HL-60/S4 (cell line): ENCODE data around the gene ARHGEF40.

Experiments
- in situ Hi-C: fragments of 300-500 bp; cut with MboI; formaldehyde crosslinking; loops from 2 replicates; pipeline ENCODE4 v1.14.3; 2022; ENCODE audit warnings: low sequenced_read_pairs

ARHGEF40 gene

DNA sequence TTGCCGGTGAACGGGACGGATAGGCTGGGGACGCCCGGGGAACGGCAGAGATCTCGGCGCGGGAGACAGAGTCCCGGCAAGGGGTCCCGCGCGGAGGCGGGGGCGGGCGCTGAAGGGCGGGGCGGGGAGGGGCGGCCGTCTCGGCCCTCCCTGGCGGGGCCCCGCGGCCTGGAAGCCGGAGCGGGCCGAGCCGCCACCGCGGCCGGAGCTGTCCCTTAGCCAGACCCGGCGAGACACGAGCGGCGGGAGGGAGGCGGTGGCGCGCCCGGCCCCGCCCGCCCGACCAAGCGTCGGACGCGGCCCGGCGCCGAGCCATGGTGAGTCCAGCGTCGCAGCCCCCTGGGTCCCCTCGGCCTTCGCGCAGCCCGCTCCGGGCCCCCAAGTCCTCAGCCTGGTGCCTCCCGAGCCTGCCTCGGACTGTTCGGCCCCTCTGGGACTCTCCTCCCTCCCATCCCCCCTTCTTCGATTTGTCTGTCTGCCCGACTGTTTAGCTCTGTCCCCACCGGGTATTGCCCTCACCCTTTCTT, at the start of gene ARHGEF40:
Gene ARHGEF40, plus strand, starts transcription at position 222 of the 527 bp plus-strand sequence. Its CDS starts 93 bp downstream, at position 315.
- in situ Hi-C loops, result no loop called here

DNA sequence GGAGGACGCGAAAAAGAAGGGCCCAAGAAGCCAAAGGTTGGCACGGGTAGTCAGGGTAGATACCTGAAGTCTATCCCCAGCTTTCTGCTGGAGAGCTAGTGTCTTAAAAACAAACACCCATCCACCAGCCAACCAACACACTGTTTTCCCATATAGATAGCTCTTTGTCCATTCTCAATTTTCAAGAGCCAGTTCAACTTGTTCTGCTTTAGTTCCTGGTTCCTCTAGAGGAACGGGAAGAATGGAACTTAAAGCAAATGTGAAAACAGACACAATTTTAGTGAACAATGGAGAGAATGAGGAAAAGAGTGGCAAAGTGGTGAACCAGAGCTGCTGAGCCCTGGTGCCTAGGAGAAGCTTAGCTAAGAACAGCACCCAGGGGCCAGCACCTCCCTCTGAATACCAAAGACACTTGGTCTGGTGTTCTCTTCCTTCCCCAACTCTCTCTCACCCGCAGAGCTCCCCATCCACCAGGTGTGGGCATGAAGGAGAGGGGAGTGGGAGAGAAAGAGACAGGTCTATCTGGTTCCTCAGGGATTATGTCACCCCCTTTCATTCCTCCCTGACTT, 49.0 kb upstream of the ARHGEF40 start:
- in situ Hi-C loops, result no loop called here

DNA sequence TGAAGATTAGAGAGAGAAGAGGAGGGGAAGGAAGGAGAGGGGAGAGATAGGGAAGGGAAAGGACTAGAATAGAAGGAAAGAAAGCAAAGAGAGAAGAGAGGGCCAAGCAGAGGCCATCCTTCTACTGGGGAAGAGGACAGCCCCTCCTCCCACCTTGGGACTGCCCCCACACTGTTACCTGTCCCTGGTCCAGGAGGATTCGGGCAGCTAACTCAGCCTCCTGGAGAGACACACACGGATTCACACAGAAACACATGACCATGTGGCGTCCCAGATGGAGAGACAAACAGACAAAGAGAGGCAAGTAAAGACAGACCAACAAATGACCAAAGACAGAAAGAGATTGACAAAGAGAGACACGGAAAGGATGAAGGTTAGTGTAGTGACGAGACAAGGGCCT, 47.4 kb upstream of the ARHGEF40 start:
- in situ Hi-C loops, result no loop called here

DNA sequence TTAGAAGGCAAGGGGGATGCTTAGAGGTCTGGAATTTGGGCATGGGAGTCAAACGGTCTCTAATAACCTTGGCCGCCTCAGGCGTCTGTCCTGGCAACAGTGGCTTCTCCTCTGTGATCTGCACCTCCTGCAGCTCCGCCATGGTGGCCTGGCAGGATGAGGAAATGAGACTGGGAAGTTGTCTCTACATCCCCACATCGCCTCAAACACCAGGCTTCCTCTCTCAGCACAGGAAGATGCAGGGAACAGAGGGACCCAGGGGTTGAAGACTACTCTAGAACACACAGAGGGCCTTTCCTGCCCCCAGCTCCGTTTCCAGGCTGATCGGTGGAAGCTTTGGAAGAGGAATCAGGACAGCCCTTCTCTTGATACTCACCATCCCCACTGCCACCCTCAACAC, 46.9 kb upstream of the ARHGEF40 start:
- in situ Hi-C loops, result no loop called here

DNA sequence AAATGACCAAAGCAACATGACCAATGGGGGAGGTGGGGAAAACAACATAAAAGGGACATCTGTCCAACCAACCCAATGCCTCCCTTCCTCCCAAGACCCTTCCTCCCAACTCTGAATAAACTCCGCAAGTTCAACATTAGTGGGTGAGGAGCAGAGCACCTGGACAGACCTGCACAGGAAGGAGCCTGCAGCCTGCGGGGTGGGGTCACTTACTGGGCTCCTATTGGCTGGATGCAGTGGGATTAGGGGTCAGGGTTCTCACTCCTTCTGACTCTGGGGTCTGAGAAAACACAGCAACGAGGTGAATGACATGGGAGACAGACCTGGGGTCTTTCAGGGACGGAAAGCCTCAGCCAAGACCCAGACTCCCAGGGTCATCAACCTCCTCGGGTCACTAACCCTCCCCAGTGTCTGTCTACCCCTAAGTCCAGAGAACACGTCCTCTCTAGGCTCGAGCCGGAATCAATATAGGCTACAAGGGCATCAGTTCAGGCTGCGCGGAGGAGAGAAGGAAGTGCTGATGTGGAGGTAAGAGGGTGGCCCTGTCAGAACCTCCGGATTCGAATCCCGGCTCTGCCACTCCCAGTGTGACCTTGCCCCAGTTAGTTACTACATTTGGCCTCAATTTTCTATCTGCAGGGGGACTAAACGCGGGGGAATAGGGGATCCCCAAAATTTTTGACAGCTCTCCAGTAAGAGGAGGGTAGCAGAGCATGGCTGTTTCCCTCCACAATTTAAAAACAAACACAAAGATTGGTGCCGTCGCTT, 46.1 kb upstream of the ARHGEF40 start:
- in situ Hi-C loops, result no loop called here

DNA sequence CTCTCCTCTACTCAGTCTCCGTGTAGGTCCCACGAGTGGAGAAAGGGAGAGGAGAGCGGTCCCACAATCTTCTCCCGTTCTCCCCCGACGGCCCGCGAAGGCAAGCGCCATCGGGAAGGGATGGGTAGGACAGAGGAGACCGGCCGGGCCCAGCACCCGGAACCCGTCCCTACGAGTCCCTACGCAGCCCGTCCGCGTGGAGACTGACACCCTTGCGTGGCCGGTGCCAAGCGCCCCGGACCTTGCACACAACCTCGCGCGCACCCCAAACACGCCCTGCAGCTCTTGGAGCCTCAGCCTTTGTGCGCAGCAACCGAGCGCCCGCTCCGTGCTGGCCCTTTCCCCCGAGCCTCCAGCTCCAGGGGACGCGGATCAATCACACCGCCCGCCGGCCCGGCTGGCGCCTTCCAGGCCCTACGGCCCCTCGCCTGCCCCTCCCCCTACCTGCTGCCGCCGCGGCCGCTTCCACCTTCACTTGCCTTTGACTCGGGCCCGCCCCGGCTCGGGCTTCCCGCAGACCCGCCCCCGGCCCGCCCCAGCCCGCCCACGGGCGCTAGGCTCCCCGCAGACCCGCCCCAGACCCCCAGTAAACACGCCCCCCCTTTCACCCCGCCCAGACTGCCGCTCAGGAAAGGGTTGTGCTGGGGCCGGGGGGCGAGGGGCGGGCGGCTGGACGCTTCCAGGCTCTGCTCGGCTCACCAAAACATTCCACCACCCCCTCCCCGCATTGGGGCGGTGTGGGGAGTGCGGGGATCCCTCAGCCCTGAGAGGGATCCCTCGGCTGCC, 45.3 kb upstream of the ARHGEF40 start, which contains the start of gene NDRG2:
Gene NDRG2, minus strand, starts transcription at position 477 of the 786 bp plus-strand sequence. CDS start 1,746 bp downstream, outside the sequence.
- in situ Hi-C loops, result no loop called here

DNA sequence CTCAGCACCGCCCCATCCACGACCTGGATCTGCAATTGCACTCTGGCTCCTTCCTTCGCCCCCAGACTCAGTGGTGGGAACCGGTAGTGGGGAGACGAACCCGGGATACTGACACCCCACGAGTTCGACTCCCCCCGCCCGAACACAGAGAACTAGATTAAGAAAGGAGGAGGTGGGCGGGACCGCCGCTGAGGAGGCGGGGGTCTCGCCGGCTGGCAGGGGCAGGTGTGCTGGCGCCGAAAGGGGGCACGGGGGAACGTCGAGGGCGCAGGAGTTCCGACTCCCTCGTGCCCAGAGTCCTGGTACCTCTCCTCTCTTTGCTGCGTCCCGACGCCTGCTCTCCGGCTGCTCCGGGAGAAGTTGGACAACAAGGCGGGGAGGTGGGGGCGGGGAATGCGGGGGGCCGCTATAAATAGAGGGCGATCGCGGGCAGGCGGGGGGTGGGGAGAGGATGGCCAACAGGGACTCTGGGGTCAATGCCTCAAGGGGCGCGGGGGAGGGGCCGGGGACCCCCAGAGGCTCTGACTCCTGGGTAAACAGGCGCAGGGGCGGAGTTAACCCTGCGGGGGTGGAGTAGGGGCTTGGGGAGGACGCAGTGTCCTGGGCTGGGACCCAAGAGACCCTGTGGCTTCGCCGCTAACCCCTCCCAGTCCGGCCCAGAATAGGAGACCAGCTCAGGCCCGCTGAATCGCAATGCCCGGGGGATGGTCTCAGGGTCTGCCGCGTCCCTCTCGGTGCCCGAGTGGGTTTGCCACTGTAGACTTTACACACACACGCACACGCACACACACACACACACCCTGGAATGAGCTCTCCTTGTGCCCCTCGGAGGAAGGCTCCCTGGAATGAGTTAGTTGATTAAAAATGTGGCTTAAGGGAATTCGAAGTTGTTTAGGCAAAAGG, 44.5 kb upstream of the ARHGEF40 start:
- in situ Hi-C loops, result no loop called here

DNA sequence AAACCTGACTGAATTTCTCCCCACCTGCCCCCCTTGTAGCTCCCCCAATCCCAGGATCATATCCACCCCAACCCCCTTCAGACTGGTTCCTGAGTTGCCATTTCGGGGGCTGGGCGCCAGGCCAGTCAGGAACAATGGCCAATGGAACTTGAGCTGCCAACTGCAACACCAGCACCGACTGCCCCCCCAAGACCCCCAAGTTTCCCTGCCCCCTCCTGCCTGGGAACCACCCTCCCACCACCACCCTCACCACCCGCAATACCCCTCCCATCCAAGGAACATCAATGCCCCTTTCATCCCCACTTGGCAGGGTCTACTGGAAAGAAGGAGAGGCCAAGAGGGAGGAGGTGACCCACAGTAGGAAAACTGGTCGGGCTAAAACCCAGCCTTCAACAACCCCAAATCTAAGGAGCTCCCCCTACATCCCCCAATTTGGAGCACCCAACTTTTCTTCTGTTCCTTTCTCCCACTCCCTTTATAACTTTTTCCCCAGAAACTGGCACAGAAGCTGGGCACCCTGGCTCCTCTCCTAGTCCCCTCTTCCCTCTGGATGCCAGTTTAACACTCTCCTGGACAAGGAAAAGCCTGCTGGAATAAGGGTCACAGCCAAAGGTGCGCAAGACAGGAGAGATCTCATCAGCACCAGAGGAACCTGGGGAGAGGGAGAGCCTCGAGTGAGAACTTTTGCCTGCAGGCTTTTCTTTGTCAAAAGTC, 43.7 kb upstream of the ARHGEF40 start:
- in situ Hi-C loops, result no loop called here

DNA sequence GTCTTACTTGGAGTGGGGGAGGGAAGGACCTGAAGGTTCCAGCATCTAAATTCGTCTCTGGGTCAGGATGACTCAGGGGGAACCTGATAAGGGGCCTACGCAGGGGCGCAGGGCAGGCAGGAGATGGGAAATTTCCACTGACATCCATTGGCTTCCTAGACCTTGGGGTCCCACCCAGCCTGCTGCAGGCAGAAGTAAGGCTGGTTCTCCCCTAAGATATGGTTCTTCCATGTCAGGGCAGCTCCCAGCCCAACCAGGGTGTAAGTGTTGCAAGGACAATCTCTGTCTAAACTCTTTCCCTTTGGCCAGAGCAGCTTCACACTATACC, 43.2 kb upstream of the ARHGEF40 start:
- in situ Hi-C loops, result no loop called here

DNA sequence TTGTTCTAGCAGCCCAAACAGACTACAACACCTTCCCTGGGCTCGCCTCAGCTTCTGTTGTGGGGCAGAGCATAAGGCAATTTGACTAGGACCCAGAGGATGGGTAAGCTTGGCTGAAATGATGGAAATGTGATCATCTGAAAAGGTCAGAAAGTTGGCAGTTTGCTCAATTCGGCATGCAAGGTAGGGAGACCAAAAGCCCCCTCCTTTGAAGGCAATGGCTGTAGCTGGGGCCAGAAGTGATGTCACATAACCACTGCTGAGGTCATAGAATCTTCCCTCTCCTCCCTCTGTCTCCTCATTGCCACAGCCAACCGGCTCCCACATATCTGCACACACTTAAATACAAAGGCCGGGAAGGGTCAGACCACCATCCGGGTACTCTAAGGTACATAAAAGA, 40.2 kb upstream of the ARHGEF40 start, which contains the start of gene TPPP2:
Gene TPPP2, plus strand, starts transcription at position 301 of the 400 bp plus-strand sequence. CDS start 365 bp downstream, outside the sequence.
- in situ Hi-C loops, result no loop called here

DNA sequence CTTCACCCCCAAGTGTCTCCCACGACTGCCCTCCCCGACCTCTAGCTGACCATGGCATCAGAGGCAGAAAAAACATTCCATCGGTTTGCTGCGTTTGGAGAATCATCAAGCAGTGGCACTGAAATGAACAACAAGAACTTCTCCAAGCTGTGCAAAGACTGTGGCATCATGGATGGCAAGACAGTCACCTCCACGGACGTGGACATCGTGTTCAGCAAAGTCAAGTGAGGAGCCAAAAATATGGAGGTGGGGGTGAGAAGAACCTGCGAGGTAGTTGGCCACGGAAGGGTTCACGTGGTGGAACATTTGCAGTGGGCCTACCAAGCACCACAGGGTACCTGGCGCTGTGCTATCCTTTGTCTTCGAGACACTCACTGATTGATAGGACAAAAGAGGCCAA, 39.6 kb upstream of the ARHGEF40 start:
- in situ Hi-C loops, result no loop called here

DNA sequence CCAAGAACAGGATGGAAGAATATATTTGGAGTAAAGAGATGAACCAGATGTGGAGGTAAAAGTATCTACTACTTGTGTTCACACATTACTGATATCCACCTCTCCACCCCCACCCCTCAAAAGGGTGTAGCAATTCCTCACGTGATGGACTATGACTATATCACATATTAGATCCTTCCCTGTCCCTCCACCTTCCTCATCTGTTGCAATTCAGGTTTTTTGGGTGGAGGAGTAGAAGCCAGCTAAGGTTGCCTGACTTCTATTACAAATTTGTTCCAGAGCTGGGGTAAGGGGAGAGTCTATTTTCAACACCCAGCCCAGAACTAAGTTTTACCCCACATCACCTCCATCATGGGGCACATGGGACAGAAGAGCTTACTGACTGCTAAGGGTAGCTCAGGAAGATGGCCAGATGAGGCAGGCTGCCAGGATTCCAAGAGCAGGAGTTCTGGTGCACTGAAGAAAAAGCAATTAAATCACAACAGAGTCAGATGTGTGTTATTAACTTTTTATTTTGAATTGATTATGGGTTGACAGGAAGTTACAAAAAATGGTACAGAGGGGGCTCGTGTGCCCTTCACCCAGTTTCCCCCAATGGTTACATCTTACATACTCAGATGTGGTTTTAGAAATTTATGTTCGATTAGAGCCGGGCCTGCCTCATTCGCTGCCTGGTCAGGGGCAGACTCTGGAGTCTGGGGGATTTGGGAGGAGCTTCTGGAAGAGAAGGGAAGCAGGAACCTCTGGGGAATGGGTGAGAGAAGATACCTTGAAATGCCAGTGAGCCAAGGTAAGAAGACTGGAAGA, 37.6 kb upstream of the ARHGEF40 start:
- in situ Hi-C loops, result no loop called here

DNA sequence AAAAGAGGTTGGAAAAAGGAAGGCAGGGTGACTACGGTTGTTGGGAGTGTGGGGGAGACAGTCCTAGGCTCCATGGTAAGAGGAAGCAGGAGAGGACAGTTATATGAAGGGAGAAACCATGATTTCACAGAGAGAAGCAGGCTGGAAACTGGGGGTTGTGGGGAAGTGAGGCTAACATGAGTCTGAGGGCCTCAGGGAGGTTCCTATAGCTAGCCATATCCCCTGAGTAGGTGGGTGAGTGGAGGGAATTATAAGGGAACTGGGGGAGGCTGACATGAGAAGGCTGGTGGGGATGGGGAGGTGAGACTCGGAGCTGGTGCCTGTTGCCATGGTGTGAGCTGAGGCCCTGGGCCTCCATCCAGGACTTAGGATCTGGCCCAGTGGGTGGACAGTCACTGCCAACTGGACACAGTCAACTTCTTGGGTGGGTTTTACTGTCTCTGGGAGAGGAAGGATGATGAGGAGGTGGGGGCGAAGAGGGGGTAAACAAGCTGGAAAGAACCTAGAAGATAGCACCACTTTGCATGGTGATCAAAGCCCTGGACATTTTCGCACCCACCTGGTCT, 36.9 kb upstream of the ARHGEF40 start:
- in situ Hi-C loops, result no loop called here

DNA sequence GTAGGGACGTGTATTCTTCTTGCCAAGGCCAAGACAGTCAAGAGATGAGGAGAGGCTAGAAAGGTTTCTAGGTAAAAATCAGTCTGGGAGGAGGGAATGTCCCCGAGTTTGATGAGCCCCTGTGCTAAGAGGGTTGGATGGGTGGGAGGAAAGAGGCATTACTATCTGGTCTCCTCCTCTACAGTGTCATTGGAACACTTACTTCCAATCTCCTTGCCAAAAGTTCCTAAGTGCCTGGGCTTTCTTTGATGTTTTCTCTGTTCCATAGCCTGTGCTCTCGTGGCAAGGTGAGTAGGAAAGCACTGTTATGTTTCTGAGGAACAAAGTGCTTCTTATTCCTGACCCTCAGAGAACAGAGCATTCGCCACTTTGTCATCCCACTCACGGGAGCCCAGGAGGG, 35.4 kb upstream of the ARHGEF40 start, which contains the start of gene RNASE13:
Gene RNASE13, minus strand, starts transcription at position 101 of the 400 bp plus-strand sequence. CDS start 519 bp downstream, outside the sequence.
- in situ Hi-C loops, result no loop called here

DNA sequence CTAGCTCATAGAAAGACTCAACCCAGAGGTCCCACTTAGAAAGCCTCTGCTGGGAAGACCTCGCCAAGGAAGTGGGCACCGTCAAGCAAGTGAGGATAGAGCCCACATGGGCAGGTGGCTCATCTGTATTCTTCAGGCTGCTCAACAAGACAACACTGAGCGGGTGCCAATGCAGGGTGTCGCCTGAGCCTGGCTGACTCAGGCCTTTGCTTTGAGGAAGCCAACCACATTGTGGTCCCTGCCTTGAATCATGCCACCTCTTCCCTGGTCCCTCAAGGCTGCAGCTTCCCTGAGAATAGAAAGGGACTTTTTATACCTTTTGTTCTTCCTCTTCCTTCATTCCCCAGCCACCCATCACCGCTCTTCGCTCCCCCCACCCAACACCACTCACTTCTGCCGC, 33.4 kb upstream of the ARHGEF40 start:
- in situ Hi-C loops, result no loop called here

DNA sequence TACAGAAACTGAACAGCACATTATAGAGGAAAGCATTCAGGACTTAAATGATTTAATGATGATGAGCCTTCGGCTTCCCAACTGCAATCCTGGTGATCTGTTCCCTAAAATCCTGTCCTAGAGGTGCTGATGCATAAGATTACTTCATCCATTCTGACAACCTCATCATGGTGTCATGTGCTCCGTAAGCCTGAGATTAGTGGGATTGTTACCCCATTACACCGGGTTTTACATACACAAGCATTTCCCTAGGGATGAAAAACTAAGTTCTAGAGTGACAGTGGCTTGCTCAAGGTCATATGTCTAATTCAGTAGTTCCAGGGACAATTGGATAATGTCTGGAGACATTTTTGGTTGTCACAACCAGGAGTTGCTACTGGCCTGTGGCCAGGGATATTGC, 32.9 kb upstream of the ARHGEF40 start:
- in situ Hi-C loops, result no loop called here

DNA sequence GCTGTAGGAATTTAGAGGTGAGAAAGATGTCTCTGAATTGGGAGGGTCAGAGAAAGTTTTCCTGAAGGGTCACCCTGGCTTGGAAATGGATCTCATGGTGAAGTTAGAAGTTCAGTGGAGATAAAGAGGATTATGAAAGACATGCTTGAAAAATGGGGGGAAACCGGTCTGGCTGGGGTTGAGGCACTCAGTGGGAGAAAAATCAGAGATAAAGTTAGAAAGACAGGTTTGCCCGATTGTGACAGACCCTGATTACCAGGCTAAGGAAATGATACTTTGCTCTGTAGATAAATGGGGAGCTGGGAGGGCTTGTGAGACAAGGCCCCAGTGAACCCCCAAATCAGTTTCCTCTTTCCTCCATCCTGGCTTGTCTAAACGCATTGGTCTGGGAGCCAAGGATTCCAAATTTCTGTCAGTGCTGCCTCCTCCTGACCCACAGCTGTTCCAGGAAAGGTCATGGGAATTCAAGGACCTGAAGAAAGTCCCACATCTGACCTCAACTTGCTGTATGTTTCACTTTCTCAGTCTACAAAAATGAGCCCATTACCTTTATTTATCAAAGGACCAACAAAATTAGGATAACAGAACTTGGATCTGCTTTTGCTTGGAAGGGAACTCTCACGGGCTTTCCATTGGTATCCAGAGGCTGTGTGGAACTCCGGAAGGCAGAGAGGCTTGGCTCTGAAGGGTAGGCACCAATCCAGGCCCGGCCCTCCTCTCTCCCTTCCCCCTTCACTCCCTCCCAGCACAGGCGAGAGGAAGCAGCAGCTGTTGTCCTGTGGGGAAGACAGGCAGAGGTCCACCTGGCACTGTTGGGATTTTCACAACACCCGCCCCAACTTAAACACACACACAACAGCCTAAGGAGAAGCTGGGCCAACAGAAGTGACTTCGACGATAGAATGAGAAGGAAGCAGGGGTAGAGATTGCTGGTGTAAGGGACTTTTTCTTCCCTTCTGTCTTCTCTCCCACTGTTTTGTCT, 31.4 kb upstream of the ARHGEF40 start:
- in situ Hi-C loops, result no loop called here
